Spleen (tissue), 7 donors: Measurements from ENCODE around the gene IGF2R.

Source experiments
- POLR2A ChIP-seq, 3 donors: fragments of 450-650 bp; IDR thresholded peaks; one replicate each; pipeline ENCODE4 v1.5.1; 2017; ENCODE audit warnings: antibody characterized with exemption in 3 of 3, mild to moderate bottlenecking in 1 of 3
- POLR2AphosphoS5 ChIP-seq, 3 donors: sonication (generic); formaldehyde crosslinking; IDR thresholded peaks; one replicate each; pipeline ENCODE4 v1.5.1; 2017; ENCODE audit warnings: antibody characterized with exemption in 3 of 3
- TF ChIP-seq, protein P1 (sequence below), 11 experiments: fragments of 200-600 bp in 7 of 11; fragments of 450-650 bp in 4 of 11; sonication (generic) in 4 of 11; IDR thresholded peaks in 8 of 11; conservative IDR thresholded peaks in 3 of 11; 1 replicate in 7 of 11; 2 replicates in 4 of 11; pipeline versions ENCODE4 v1.4.0 to v1.8.0; 2016 to 2021; ENCODE audit warnings: antibody characterized with exemption in 11 of 11, inconsistent platforms in 4 of 11, mild to moderate bottlenecking in 1 of 11
- donor health status: DM: no; HTN: no; CAD: no; lungs with moderate emphysema.
- donor health status: DM: no; HTN: no; CAD: no.
- donor health status: DM: no; HTN: no; CAD: no.

DNA sequence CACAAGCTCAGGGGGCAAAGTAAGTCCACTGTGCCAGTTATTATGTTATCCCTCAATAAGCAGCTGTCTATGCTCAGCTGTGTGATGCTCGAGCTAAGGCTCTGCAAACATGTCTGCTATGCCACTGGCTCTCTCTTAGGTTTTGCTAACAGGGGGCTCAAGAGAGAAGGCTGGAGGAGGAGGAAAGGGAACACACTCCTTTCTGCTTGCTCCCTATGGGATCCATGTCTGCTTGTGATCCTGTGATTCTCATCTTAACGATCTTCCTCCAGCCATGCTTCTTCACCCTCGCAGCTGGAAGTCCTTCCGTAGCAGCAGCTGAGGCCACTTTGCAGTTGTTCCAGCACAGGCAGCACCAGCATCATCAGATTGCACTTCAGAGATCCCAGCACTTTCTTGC is 37.0 kb upstream of the IGF2R start:
- TF ChIP-seq, protein P1, sequence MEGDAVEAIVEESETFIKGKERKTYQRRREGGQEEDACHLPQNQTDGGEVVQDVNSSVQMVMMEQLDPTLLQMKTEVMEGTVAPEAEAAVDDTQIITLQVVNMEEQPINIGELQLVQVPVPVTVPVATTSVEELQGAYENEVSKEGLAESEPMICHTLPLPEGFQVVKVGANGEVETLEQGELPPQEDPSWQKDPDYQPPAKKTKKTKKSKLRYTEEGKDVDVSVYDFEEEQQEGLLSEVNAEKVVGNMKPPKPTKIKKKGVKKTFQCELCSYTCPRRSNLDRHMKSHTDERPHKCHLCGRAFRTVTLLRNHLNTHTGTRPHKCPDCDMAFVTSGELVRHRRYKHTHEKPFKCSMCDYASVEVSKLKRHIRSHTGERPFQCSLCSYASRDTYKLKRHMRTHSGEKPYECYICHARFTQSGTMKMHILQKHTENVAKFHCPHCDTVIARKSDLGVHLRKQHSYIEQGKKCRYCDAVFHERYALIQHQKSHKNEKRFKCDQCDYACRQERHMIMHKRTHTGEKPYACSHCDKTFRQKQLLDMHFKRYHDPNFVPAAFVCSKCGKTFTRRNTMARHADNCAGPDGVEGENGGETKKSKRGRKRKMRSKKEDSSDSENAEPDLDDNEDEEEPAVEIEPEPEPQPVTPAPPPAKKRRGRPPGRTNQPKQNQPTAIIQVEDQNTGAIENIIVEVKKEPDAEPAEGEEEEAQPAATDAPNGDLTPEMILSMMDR (IDR thresholded peaks at IDR 0.05 in 8 of 11, conservative IDR thresholded peaks at IDR 0.05 in 3 of 11) = no peak
- TF ChIP-seq POLR2AphosphoS5 (IDR thresholded peaks at IDR 0.05) (no peak), POLR2A (IDR thresholded peaks at IDR 0.05) (no peak)
